ENCODE results near the gene TPP1. TPM values are rescaled to one million over a fixed set of nuclear protein-coding genes. Genes with fewer than 3 reads are reported as not detected.
A peak's percentile ranks its signal among the peaks of the same experiment; 100 is the strongest.

Gene TPP1
- total RNA-seq, 8 experiments from 2014 or later: 5.2 to 174 (median 23.3) TPM

DNA sequence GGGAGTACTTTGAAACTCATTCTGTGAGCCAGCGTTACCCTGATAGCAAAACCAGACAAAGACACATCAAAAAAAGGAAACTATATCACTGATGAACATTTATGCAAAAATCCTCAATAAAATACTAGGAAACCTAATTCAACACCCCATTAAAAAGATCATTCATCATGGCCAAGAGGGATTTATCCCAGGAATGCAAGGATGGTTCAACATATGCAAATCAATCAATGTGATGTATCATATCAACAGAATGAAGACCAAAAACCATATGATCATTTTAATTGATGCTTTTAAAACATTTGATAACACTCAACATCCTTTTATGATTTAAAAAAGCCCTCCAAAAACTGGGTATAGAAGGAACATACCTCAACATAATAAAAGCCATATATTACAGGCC is 35.6 kb downstream of the TPP1 start:
- no peak for ATAC-seq (replicated peaks in 6 of 8)
- 63 to 100% (median 100%) methylated on average over 1 of the region's 1 CpG; no CpG with 5 or more reads in 3 of the 10 experiments for WGBS, 10 experiments

DNA sequence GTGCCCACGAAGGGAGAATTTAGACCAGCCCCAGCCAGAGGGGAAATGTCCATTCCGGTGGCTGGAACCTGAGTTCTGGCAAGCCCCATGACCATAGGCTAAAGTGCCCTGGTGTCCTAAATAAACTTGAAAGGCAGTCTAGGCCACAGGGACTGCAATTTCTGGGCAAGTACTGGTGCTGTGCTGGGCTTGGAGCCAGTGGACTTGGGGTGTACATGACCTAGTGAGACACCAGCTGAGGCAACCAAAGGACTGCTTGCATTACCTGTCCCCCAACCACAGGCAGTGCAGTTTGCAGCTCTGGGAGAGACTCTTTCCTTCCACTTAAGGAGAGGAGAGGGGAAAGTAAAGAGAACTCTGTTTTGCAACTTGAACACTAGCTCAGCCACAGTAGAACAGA is 39.5 kb downstream of the TPP1 start:
- Histone ChIP-seq H3K4me1 (replicated peaks in 1 of 2) (no peaks in the 10 kb centered on the region), H3K4me3 (no peak overlapping the region), H3K27ac (no peak overlapping the region)
- in situ Hi-C loops (cut with MboI; ENCODE audit: low pct_unique_long_range_greater_than_20kb in 2 of 9, low sequenced_read_pairs in 9 of 9, unreplicated experiment in 9 of 9): no loop called here
- no peak for ATAC-seq (replicated peaks in 6 of 8)
- WGBS, 10 experiments: 40 to 100% (median 91%) methylated on average over 1 to 2 of the region's 2 CpGs; no CpG with 5 or more reads in 2 of the 10 experiments

More for the DNA sequence above, 35.6 kb downstream of the TPP1 start:
- Histone ChIP-seq H3K4me3 (no peak overlapping the region), H3K4me1 (replicated peaks in 1 of 2) (no peaks in the 10 kb centered on the region), H3K27ac (no peak overlapping the region)
- in situ Hi-C loops (cut with MboI; ENCODE audit: low pct_unique_long_range_greater_than_20kb in 2 of 9, low sequenced_read_pairs in 9 of 9, unreplicated experiment in 9 of 9): no loop called here

DNA sequence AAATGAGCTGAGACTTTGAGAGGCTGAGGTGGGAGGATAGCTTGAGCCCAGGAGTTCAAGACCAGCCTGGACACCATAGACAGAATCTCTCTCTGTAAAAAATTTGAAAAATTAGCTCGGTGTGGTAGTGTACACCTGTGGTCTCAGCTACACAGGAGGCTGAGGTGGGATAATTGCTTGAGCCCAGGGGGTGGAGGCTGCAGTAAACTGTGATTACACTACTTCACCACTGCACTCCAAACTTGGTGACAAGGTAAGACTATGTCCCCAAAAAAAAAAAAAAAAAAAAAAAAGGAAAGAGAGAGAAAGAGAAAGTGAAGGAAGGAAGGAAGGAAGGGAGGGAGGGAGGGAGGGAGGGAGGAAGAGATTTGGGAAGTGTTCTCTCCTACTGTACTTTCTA is 41.1 kb downstream of the TPP1 start:
- H3K27ac ChIP-seq: no peak overlapping the region
- no peak for ATAC-seq (replicated peaks in 6 of 8)
- H3K4me1 ChIP-seq (replicated peaks in 1 of 2): no peaks in the 10 kb centered on the region
- in situ Hi-C loops (cut with MboI; ENCODE audit: low pct_unique_long_range_greater_than_20kb in 2 of 9, low sequenced_read_pairs in 9 of 9, unreplicated experiment in 9 of 9): no loop called here
- WGBS, 10 experiments: 80 to 100% (median 88%) methylated on average over 1 of the region's 1 CpG; no CpG with 5 or more reads in 7 of the 10 experiments
- no peak overlapping the region for H3K4me3 ChIP-seq

DNA sequence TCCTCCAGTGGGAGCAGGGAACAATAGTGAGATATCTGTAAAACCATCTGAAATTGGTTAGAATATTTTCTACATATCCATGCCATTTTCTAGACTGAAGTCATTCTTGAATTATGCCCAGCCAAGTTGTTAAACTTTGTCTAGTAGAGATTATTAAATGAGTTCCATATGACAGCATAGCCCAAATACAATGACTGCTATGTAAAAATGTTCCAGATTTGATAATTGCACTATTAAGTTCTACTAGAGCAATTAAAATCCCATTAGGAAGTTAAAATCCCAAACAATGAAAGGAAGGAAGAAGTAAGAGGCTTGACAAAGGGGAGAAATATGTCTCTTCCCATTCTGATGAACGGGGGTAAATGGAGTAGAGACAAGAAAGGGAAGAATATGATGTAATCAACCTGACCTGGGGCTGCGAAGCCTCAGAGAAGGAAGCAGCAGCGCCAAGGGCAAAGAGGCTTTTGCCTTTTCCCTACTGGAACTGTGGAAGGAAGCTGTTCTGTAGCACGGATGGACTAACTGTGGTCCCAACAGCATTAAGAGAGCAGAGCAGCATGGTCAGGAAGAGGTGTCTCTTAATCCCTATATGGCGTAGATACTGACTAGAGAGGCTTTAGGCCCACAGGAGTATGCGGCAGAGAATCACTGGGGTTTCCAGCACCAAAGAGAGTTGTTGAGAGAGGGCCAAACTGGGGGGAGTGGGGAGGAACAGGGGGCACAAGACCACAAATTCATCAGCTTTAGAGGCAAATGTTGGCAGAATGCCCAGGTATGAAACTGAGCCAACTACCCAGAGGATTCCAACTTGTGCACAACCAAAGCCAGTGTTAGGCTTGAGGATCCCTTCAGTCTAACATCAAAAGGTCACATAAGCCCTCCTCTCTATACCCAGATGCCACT is 42.5 kb downstream of the TPP1 start:
- WGBS, 10 experiments: 4 to 76% (median 42%) methylated on average over 1 to 4 of the region's 6 CpGs
- H3K4me3 ChIP-seq: no peak overlapping the region
- peak in 6 of 8 experiments; percentile 33 to 93 (median 52) for ATAC-seq (replicated peaks in 6 of 8)
- in situ Hi-C loops (cut with MboI; ENCODE audit: low pct_unique_long_range_greater_than_20kb in 2 of 9, low sequenced_read_pairs in 9 of 9, unreplicated experiment in 9 of 9): no loop called here
- H3K4me1 ChIP-seq (replicated peaks in 1 of 2): no peaks in the 10 kb centered on the region
- no peak overlapping the region for H3K27ac ChIP-seq

DNA sequence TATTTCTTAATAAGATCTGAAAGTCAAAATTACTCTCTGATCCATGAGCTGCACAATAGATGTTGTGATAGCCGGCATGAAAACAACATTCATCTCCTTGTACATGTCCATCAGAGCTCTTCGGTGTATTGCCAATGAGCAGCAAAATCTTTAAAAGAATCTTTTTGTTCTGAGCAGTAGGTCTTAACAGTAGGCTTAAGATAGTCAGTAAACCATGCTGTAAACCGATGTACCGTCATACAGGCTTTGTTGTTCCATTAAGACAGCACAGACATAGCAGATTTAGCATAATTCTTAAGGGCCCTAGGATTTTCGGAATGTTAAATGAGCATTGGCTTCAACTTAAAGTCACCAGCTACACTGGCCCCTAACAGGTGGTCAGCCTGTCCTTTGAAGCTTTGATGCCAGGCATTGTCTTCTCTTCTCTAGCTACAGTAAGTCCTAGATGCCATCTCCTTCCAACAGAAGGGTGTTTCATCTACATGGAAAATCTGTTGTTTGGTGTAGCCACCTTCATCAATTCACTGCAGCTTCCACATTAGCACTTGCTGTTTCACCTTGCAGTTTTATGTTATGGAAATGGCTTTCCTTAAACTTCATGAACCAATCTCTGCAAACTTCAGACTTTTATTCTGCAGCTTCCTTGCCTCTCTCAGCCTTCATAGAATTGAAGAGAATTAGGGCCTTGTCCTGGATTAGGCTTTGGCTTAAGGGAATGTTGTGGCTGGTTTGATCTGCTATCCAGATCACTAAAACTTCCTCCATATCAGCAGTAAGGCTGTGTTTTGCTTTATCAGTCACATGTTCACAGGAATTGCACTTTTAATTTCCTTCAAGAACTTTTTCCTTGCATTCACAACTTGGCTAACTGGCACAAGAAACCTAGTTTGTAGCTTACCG is 44.2 kb downstream of the TPP1 start:
- H3K4me1 ChIP-seq (replicated peaks in 1 of 2): no peaks in the 10 kb centered on the region
- H3K4me3 ChIP-seq: no peak overlapping the region
- in situ Hi-C loops (cut with MboI; ENCODE audit: low pct_unique_long_range_greater_than_20kb in 2 of 9, low sequenced_read_pairs in 9 of 9, unreplicated experiment in 9 of 9): no loop called here
- no peak overlapping the region for H3K27ac ChIP-seq
- no peak for ATAC-seq (replicated peaks in 6 of 8)
- WGBS, 10 experiments: 60 to 100% (median 97%) methylated on average over 1 to 5 of the region's 6 CpGs; no CpG with 5 or more reads in 1 of the 10 experiments

DNA sequence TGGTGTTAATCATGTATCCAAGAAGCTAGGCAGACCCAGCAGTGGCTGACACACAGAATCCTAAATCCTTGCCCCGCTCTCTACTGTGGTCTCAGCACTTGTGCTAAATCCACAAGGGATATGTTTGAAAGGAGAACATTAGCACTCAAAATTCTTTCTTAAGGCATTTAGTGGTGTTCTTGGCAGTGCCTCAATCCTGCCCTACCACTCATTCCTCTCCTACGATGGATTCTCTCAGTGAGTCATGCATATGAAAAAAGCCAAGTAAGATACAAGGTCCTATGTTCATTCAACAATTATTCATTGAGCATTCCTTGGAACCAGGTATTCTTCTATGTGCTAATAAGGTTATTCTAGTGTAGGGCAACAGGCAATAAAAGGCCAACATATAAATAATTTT is 47.0 kb downstream of the TPP1 start:
- H3K4me1 ChIP-seq (replicated peaks in 1 of 2): no peaks in the 10 kb centered on the region
- in situ Hi-C loops (cut with MboI; ENCODE audit: low pct_unique_long_range_greater_than_20kb in 2 of 9, low sequenced_read_pairs in 9 of 9, unreplicated experiment in 9 of 9): no loop called here
- no peak overlapping the region for H3K4me3 ChIP-seq
- no peak overlapping the region for H3K27ac ChIP-seq
- no peak for ATAC-seq (replicated peaks in 6 of 8)
- WGBS, 10 experiments: 0 to 100% (median 60%) methylated on average over 1 to 2 of the region's 2 CpGs; no CpG with 5 or more reads in 4 of the 10 experiments

DNA sequence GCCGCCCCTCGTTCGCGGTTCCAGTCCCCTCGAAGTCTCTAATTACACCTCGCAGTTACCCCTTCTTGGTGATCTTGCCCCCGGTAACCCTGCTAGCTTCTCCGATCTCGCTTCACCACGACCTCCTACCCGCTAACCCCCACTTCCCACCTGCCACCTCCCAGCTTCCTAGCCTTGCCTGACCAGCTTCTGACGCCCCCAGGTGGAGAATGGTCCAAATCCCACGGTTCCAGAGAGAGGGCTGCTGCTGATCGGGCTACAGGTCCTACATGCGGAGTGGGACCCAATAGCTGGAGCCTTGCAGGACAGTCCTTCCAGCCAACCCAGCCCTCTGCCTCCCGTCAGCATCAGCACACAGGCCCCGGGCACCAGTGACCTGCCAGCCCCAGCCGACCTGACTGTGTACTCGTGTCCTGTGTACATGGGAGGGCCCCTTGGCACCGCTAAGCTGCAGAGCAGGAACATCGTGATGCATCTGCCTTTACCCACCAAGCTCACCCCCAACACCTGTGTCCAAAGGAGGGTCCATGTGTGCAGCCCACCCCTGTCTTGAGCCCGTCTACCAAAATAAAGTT is 47.7 kb downstream of the TPP1 start:
- WGBS, 10 experiments: 80 to 100% (median 93%) methylated on average over 1 to 8 of the region's 22 CpGs; no CpG with 5 or more reads in 2 of the 10 experiments
- Histone ChIP-seq H3K4me1 (replicated peaks in 1 of 2) (no peaks in the 10 kb centered on the region), H3K4me3 (no peak overlapping the region), H3K27ac (no peak overlapping the region)
- in situ Hi-C loops (cut with MboI; ENCODE audit: low pct_unique_long_range_greater_than_20kb in 2 of 9, low sequenced_read_pairs in 9 of 9, unreplicated experiment in 9 of 9): no loop called here
- no peak for ATAC-seq (replicated peaks in 6 of 8)

DNA sequence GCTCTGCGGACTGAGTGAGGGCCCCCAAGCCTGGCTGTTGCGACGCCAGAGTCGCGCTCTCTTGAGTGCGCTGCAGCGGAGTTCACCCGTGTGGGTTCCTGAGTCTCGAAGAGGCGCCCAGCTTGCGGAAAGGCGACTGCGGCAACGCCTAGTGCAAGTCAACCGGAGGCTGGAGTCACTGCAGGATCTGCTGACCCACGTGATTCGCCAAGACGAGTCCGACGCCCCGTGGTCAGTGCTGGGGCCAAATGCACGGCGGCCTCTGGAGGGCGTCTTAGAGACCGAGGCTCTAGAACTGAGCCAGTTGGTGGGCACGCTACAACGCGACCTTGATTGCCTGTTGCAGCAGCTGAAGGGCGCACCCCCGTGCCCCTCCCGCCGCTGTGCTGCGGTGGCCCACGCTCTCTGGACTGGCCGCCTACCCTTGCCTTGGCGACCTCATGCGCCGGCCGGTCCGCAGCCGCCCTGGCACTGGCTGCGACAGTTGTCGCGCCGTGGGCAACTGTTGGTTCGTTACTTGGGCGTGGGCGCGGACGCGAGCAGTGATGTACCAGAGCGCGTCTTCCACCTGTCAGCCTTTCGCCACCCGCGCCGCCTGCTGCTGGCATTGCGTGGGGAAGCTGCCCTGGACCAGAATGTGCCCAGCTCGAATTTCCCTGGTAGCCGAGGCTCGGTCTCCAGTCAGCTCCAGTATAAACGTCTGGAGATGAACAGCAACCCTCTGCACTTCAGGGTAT is 48.4 kb downstream of the TPP1 start:
- WGBS, 10 experiments: 80 to 100% (median 94%) methylated on average over 1 to 28 of the region's 62 CpGs; no CpG with 5 or more reads in 5 of the 10 experiments
- Histone ChIP-seq H3K4me3 (no peak overlapping the region), H3K4me1 (replicated peaks in 1 of 2) (no peaks in the 10 kb centered on the region), H3K27ac (no peak overlapping the region)
- no peak for ATAC-seq (replicated peaks in 6 of 8)
- in situ Hi-C loops (cut with MboI; ENCODE audit: low pct_unique_long_range_greater_than_20kb in 2 of 9, low sequenced_read_pairs in 9 of 9, unreplicated experiment in 9 of 9): no loop called here

DNA sequence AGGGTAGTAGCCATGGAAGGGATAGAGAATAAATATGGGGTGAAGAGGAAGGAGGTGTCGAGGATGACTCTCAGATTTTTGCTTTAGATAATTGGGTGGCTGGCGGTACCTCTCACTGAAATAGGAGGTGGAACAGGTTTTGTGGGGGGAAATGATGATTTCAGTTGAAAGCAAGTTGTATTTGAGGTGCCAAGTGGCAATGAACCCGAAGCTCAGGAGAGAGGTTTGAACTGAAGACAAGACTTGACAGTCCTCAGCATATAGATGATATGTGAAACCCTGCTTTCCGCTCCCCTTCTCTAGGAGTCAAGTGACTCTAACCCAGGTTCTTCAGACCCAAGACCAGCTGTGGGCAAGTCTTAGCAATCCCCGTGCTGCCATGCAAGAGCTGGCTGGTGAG is 49.5 kb downstream of the TPP1 start:
- ATAC-seq (replicated peaks in 6 of 8): no peak
- H3K4me3 ChIP-seq: no peak overlapping the region
- H3K4me1 ChIP-seq (replicated peaks in 1 of 2): no peaks in the 10 kb centered on the region
- 64 to 100% (median 92%) methylated on average over 1 to 4 of the region's 5 CpGs; no CpG with 5 or more reads in 3 of the 10 experiments for WGBS, 10 experiments
- in situ Hi-C loops (cut with MboI; ENCODE audit: low pct_unique_long_range_greater_than_20kb in 2 of 9, low sequenced_read_pairs in 9 of 9, unreplicated experiment in 9 of 9): no loop called here
- H3K27ac ChIP-seq: no peak overlapping the region

DNA sequence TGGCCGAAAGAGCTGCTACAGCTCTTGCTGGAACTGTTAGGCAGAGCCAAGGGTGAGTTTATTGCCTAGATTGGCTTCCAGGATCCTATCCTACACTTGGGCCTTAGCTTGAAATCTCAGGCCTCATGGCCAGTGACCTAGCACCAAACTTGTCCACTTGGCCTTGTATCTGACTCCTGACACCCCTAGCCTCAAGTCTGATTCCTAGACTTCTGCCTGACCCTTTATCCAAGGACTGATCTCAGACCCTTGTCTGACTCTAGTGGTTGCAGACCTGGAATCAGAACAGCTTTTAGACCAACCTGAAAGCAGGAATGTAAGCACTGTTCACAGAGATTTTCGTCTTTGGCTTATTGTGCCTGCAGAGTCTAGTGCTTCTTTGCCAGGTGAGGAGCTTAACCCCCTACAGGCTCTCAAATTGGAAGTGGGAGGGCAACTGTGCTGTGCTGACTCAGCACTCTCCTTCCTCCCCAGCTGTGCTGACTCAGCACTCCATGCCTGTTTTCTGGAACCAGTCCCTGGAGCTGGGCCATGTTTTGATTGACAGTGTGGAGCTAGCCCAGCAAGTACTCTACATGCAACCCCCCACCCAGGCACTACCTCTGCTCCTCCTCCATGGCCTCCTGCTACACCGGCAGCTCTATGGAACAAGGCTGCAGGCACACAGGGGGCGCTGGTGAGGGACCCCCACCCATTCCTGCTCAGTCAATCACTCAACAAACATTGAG is 50.9 kb downstream of the TPP1 start:
- H3K4me1 ChIP-seq (replicated peaks in 1 of 2): no peaks in the 10 kb centered on the region
- peak in 5 of 8 experiments; percentile 34 to 93 (median 52) for ATAC-seq (replicated peaks in 6 of 8)
- WGBS, 10 experiments: 80 to 100% (median 94%) methylated on average over 1 of the region's 4 CpGs; no CpG with 5 or more reads in 6 of the 10 experiments
- in situ Hi-C loops (cut with MboI; ENCODE audit: low pct_unique_long_range_greater_than_20kb in 2 of 9, low sequenced_read_pairs in 9 of 9, unreplicated experiment in 9 of 9): no loop called here
- H3K27ac ChIP-seq: no peak overlapping the region
- no peak overlapping the region for H3K4me3 ChIP-seq

DNA sequence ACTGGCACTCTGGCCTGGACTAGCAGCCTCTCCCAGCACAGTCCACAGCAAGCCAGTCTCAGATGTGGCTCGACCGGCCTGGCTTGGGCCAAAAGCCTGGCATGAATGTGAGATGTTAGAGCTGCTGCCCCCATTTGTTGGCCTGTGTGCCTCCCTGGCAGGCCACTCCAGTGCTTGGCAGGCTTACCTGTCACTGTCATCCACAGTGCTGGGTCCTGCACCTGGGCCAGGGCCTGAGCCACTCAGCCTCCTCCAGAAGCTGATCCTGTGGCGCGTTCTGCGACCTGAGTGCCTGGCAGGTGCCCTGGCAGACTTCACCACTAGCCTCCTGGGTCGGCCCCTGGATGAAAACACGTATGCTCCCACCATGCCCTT is 51.9 kb downstream of the TPP1 start:
- in situ Hi-C loops (cut with MboI; ENCODE audit: low pct_unique_long_range_greater_than_20kb in 2 of 9, low sequenced_read_pairs in 9 of 9, unreplicated experiment in 9 of 9): no loop called here
- H3K4me1 ChIP-seq (replicated peaks in 1 of 2): no peaks in the 10 kb centered on the region
- 80 to 100% methylated on average over 1 to 5 of the region's 7 CpGs; no CpG with 5 or more reads in 8 of the 10 experiments for whole genome bisulfite sequencing, 10 experiments
- no peak for ATAC-seq (replicated peaks in 6 of 8)
- no peak overlapping the region for H3K4me3 ChIP-seq
- no peak overlapping the region for H3K27ac ChIP-seq

Data from motor neuron (in vitro differentiated cells).